ENCODE data around the gene CD300C.

- TF ChIP-seq, protein P1, sequence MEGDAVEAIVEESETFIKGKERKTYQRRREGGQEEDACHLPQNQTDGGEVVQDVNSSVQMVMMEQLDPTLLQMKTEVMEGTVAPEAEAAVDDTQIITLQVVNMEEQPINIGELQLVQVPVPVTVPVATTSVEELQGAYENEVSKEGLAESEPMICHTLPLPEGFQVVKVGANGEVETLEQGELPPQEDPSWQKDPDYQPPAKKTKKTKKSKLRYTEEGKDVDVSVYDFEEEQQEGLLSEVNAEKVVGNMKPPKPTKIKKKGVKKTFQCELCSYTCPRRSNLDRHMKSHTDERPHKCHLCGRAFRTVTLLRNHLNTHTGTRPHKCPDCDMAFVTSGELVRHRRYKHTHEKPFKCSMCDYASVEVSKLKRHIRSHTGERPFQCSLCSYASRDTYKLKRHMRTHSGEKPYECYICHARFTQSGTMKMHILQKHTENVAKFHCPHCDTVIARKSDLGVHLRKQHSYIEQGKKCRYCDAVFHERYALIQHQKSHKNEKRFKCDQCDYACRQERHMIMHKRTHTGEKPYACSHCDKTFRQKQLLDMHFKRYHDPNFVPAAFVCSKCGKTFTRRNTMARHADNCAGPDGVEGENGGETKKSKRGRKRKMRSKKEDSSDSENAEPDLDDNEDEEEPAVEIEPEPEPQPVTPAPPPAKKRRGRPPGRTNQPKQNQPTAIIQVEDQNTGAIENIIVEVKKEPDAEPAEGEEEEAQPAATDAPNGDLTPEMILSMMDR (conservative IDR thresholded peaks at IDR 0.05 in 1 of 2, IDR thresholded peaks at IDR 0.05 in 1 of 2; ENCODE audit: extremely low read depth in 1 of 2, insufficient read depth in 1 of 2, low read depth in 1 of 2, low read length in 2 of 2): no peak
- TF ChIP-seq EZH2 (IDR thresholded peaks at IDR 0.05; ENCODE audit: borderline replicate concordance, low read length): no peak
Measured at GRCh38 chr17:74526681-74527080, 19.2 kb downstream of the CD300C start.

All from mammary epithelial cell (primary cell).